AG08395 (cell line): ENCODE measurements around the gene FBXO5.
"Not testable (repeated sequence)": the region's sequence is repeated elsewhere in the genome, so short reads cannot be mapped to it uniquely, and the experiment has no call there.

Source experiments
- DNase-seq: peaks from one replicate; pipeline ENCODE4 v3.0.0; 2012; ENCODE audit warnings: mixed read lengths, low spot score

Gene FBXO5

GRCh38 chr6:152993431-152993830, 10.6 kb upstream of the FBXO5 start:
- peak; percentile 7 for DNase-seq

- DNase-seq, result no peak
Observed at GRCh38 chr6:152986978-152987377, 4.1 kb upstream of the FBXO5 start.

DNA sequence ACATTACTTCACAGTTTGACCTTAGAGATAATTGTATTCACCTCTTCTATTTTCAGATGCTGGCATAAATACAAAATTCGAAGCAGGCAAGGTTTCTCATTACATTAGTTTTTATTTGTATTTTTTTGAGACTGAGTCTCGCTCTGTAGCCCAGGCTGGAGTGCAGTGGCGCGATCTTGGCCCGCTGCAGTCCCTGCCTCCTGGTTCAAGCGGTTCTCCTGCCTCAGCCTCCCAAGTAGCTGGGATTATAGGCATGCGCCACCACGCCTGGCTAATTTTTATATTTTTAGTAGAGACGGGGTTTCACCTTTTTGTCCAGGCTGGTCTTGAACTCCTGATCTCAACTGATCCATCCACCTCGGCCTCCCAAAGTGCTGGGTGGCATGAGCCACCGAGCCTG, 2.5 kb upstream of the FBXO5 start:
- DNase-seq, result not testable (repeated sequence)

DNA sequence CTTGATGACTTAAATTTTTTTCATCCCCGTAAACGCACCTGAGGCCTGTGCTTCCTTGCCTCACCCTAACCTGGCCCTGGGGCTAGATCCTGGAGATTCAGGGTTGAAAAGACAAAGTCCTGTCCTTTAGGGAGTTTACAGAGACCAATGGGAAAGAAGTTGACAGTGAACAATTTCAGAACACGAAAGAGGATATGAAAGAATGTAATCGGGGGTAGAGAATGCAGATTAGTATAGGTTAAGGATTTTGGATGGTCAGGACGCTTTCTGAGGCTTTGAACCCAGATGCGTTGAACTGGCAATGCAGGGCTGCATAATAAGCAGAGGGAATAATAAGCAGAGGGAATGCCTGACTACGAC, 1.7 kb upstream of the FBXO5 start:
- no peak for DNase-seq

DNA sequence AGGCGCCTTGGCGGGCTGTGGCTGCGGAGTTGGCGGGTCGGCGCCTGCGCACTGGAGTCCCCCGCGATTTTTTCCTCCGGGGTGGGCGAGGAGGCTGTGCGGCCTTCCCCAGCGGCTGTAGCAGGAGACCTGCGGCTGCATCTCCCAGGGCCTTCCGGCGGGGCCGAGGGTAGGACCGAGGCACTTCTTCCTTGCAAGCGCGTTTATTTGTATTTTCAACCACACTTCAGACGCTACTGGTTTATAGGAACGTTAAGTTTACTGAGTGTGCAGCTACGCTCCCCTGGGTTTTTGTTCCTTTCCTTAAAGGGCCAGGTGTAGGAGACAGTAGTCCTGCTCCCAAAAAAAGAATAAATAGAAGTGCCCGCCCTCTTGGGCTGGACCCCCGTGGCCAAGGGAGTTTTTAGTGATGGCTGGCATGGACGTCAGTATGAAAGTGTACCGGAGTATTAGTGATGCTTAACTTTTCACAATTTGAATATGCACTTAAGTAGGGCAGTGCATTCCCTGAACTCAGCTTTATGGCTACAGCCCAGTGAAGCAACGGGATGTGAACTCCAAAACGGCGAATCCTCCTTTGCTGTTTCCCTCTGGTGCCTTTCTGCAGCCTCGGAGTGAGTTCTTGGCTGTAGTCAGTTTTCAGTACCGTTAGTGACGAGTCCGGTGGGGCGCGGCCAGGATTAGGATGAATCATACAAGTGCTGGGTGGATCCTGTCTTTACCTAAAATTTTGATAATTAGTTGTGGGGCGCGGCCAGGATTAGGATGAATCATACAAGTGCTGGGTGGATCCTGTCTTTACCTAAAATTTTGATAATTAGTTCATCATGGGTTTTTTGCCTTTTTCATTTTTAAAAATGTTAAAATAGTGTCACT, 1.0 kb upstream of the FBXO5 start:
- peak; percentile 98 for DNase-seq

GRCh38 chr6:152981989-152982903, 595 bp downstream of the FBXO5 start:
- DNase-seq, result no peak

DNA sequence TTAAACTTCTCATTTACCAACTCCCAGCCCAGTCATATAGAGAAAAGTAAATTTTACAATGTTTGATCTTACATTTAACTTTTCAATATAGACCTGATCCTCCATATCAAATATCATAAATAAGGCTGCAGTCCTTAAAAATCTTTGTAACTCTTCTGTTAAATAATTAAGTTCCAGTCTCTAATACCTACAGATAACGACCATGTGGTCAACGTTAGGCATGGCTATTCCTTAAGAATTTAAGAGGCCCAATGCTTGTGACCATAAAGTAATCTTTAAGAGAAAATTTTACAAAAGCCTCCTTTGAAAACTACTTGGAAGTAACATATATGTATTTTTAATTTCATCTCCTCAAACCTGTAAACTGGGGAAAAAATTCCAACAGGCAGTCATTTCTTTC, 1.6 kb downstream of the FBXO5 start:
- no peak for DNase-seq

DNA sequence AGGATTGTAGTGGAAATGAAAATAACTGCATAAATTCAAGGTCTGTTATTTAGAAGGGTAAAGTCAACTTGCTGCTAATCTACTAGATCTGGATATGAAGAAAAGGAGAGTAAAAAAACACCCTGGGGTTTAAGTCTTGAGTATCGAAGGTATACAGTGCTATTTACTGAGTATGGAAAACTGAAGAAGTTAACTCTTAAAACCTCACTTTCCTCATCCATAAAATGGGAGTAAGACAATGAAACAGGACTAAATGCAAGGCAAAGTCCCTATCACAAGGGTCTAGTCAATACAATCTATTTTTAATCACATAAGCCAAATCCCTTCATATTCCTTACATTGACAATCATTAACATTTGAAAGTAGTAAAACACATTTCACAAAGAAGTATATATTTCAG, 2.2 kb downstream of the FBXO5 start:
- DNase-seq, result no peak

GRCh38 chr6:152979116-152979515, 3.7 kb downstream of the FBXO5 start:
- DNase-seq, result no peak

- DNase-seq, result no peak
Observed at GRCh38 chr6:152978058-152978457, 4.8 kb downstream of the FBXO5 start.

DNA sequence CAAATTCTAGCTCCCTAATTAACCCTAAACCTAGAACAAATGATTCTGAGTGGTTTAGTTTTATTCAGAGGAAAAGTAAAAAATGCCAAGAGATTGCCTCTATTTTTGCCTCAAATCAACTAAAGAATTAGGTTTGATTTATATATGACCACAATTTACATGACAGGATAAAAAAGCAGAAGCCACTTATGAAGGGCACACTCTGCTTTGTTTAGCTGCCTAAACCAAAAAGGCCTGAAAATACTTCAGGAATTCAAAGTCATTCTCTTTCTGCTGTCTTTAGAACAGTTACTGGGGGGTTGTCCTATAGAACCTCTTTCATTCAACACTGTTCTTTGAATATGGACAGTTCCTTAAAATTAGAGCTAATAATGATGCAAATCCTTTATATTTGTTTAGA, 5.3 kb downstream of the FBXO5 start:
- DNase-seq, result no peak

DNA sequence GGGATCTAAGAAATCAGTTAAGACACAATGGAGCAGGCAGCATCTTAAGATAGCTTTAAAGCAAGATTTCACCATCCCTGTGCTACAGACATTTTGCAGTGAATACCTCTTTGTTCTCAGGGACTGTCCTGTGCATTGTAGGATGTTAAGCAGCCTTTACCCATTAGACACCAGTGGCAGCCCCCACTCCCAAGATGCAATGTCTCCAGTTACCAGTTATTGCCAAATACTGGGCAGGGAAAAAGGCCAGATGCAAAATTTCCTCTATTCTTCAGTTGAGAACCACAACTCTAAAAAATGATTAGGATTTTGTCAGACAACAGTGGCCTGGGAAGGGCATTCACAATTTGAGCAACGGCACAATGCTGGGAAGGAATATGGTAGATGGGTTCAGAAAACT, 6.1 kb downstream of the FBXO5 start:
- DNase-seq, result no peak

- DNase-seq, result no peak
Observed at GRCh38 chr6:152975204-152975915, 7.5 kb downstream of the FBXO5 start.

GRCh38 chr6:152973916-152974315, 8.9 kb downstream of the FBXO5 start:
- DNase-seq, result no peak

GRCh38 chr6:152969688-152970418, 13.0 kb downstream of the FBXO5 start:
- DNase-seq, result no peak

DNA sequence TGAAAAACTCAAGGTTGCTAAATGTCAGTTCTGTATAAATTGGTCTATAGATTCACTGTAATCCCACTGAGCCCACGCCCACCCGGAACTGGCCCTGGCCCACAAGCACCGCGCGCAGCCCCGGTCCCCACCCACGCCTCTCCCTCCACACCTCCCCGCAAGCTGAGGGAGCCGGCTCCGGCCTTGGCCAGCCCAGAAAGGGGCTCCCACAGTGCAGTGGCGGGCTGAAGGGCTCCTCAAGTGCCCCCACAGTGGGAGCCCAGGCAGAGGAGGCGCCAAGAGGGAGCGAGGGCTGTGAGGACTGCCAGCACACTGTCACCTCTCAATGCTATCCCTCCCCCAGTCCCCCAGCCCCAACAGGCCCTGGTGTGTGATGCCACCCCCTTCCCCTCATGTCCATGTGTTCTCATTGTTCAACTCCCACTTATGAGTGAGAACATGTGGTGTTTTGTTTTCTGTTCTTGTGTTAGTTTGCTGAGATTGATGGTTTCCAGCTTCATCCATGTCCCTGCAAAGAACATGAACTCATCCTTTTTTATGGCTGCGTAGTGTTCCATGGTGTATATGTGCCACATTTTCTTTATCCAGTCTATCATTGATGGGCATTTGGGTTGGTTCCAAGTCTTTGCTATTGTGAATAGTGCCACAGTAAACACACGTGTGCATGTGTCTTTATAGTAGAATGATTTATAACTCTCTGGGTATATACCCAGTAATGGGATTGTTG, 16.5 kb downstream of the FBXO5 start:
- DNase-seq, result not testable (repeated sequence)

GRCh38 chr6:152959333-152959732, 23.5 kb downstream of the FBXO5 start:
- no peak for DNase-seq

DNA sequence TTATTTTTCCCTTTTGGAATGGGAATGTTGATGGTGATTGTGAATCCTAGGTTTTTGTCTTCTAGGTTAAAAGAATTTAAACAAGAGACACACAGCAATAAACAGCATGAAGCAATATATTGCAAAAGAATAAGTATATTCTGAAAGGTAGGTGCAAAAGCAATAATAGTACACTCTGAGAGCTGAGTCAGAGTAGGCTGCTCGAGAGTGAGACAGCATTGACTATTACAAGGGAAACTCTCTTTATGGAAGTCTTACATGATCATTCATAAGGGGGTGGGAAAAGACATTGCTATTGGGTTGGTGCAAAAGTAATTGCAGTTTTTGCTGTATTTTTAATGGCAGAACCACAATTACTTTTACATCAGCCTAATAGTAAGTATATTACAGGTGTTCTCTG, 25.0 kb downstream of the FBXO5 start:
- DNase-seq, result no peak

- DNase-seq, result no peak
Observed at GRCh38 chr6:152954443-152954842, 28.4 kb downstream of the FBXO5 start.

GRCh38 chr6:152952866-152953509, 29.9 kb downstream of the FBXO5 start:
- peak; percentile 55 for DNase-seq

DNA sequence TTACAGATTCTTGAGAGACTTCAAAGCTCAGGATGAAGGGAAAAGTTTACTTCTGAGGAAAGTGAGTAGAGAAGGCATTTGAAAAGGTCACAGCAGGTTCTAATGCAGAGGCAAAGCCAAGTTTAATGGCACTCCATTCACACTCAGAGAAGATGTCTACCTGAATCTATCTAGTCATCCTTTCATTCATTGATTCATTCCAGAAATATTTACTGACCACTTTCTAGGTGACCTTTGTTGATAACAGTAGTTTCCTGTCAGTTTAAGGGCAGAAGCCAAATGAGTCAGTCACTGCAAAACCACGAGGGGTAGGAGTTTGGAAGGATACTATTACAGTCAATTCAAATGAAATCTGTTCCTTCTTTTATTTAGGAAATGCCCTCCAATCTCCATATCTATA, 30.8 kb downstream of the FBXO5 start:
- peak; percentile 34 for DNase-seq
